Liver (tissue), 3 donors: ENCODE data around the gene LNX2.

Source experiments
- CTCF ChIP-seq: fragments of 150-350 bp; IDR thresholded peaks from 2 replicates; pipeline ENCODE4 v1.5.1; 2017; ENCODE audit warnings: improper control_type of control experiment, low read depth, low read length; ENCODE audit not compliant: missing input control
- EGR1 ChIP-seq, 2 donors: IDR thresholded peaks; 2 replicates each; pipeline ENCODE4 v1.6.1; 2016 to 2018; ENCODE audit warnings: antibody characterized with exemption in 2 of 2, low read depth in 2 of 2
- GABPA ChIP-seq, 2 donors: IDR thresholded peaks in 1 of 2; conservative IDR thresholded peaks in 1 of 2; 2 replicates each; pipeline ENCODE4 v1.6.1; 2016; ENCODE audit warnings: antibody characterized with exemption in 2 of 2, mild to moderate bottlenecking in 1 of 2, moderate library complexity in 1 of 2
- JUND ChIP-seq, 2 donors: IDR thresholded peaks; 2 replicates each; pipeline ENCODE4 v1.6.1; 2016; ENCODE audit warnings: antibody characterized with exemption in 2 of 2
- RAD21 ChIP-seq, 2 donors: IDR thresholded peaks; 2 replicates each; pipeline ENCODE4 v1.6.1; 2016; ENCODE audit warnings: antibody characterized with exemption in 2 of 2, mild to moderate bottlenecking in 2 of 2
- SP1 ChIP-seq: IDR thresholded peaks from 2 replicates; pipeline ENCODE4 v1.6.1; 2018; ENCODE audit warnings: antibody characterized with exemption, mild to moderate bottlenecking
- TAF1 ChIP-seq: conservative IDR thresholded peaks from 2 replicates; pipeline ENCODE4 v1.6.1; 2016; ENCODE audit warnings: antibody characterized with exemption, mild to moderate bottlenecking
- YY1 ChIP-seq: IDR thresholded peaks from 2 replicates; pipeline ENCODE4 v1.6.1; 2016; ENCODE audit warnings: antibody characterized with exemption, mild to moderate bottlenecking
- ZBTB33 ChIP-seq: IDR thresholded peaks from 2 replicates; pipeline ENCODE4 v1.6.1; 2016; ENCODE audit warnings: antibody characterized with exemption
- donor health status: healthy.
- donor health status: healthy.

- TF ChIP-seq YY1 = no peak
- TF ChIP-seq ZBTB33 = no peak
- no peak for TF ChIP-seq CTCF
- TF ChIP-seq GABPA (IDR thresholded peaks at IDR 0.05 in 1 of 2, conservative IDR thresholded peaks at IDR 0.05 in 1 of 2) = no peak
- no peak for TF ChIP-seq SP1
- no peak for TF ChIP-seq EGR1 (IDR thresholded peaks at IDR 0.05; ENCODE audit: low read depth in 2 of 2)
- no peak for TF ChIP-seq TAF1
- TF ChIP-seq RAD21 (IDR thresholded peaks at IDR 0.05) = no peak
- no peak for TF ChIP-seq JUND (IDR thresholded peaks at IDR 0.05)
Measured at GRCh38 chr13:27524981-27525975, 95.1 kb downstream of the LNX2 start.
